Kidney tubule cell (primary cell): ENCODE measurements around the gene PPP2R3A.

ENCODE experiments used
- DNase-seq: peaks from one replicate; pipeline ENCODE4 v3.0.0-alpha.2; 2018; ENCODE audit warnings: low spot score

Gene PPP2R3A

GRCh38 chr3:136022529-136023263 is 57.2 kb downstream of the PPP2R3A start:
- no peak for DNase-seq

DNA sequence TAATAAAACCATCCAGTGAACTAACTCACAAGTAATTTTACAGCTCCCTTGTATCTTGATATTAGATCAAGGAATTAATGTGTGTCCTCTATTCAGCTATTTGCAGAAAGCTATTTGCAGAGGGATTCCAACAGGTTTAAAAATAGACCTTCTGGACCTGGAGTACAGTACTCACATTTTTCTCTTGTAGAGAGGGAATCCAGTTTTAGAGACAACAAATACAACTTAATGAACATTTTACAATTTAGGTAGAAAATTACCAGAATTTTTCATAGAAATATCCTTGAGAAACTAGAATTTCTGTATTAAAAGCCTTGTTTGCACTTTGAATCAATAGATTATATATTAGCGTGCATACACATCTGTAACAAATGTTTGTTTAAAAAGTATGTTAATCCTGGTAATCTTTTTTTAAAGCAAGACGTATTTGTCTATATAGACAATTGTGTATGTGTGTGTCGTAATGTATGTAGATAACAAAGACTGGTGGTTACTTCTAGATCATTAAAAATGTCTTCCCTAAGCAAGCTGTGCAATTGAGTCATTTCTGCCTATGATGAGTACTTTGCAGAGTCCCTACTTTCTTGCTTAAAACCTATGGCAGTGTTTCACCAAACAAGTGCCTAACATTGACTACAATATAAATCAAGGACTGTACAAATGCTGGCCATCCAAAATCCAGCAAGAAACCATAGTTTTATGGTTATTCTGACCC is 57.9 kb downstream of the PPP2R3A start:
- no peak for DNase-seq

- DNase-seq = no peak
These were observed 70.8 kb downstream of the PPP2R3A start for GRCh38 chr3:136036306-136036705.

- no peak for DNase-seq
These were observed 73.1 kb downstream of the PPP2R3A start for GRCh38 chr3:136038668-136039067.

DNA sequence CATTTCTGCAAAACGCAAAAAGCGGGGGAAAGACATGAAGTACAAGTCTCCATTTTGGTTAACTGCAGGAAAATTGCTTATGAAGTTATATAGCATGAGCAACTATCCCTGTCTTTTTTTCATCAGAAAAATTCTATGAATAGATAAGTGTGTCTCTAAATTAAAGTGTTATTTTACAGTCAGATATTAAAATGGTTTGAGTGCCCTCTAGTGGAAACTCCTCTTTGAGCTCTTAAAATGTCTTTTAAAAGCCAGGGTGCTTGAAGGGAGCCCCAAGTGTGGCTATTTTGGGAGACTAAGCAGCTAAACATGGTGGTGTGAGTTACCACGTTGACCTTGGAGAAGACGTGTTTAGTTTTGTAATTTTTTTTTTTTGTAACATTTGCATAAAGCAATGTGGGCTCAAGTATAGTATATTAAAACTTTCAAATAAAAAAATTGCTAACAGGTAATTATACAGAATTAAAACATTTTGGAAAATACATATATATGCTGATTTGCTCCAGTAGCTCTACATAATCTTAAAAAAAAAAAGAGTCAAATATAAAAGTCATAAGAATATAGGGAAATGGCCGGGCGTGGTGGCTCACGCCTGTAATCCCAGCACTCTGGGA is 77.2 kb downstream of the PPP2R3A start:
- DNase-seq = peak; percentile 65

DNA sequence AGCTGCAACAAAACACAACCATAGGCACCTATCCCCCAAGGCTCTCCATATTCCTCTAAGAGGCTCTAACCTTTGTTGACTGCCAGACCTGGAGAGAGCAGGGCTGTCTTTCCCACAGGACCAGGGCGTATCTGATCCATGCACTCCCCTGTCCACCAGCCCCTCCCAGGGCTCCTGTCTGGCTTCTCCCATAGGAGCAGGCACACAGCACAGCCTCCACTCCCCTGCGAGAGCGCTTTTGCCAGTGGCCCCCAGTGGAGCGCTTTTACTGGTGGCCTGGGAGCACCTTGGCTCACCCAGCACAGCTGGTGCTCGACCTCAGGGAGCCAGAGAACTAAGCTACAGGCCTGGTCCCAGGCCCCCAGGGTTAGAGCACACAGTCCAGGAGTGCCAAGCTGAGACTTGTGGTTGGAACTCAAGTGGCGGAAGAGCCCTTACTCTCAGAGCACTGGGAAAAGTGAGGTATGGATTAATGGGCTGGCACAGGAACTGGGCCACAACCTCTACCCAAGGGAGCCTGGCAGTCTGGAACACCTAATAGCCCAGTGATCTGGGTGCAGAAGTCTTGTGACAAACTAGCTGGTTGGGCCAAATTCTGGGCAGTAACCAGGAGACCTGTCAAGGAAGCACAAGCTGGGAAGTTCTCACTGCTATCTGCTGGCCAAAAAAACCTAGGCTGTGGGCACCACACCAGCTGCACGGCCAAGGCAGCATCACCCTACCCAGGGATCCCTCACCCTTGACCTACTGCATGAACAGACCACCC is 79.6 kb downstream of the PPP2R3A start:
- DNase-seq = no peak

DNA sequence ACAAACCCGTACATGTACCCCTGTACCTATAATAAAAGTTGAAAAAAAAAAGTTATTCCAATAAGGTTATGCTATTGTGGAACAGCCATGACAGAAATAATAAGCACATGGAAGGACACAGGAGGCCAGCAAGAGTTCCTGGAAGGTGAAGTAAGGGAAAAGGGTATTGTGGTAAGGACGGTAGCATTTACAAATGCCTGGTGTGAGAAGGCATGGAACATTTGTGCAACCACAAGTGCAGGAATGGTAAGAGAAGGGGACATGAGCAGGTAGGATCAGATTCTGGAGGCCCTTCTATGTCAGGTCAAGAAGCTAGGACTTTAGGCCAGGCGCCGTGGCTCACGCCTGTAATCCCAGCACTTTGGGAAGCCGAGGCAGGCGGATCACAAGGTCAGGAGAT is 82.5 kb downstream of the PPP2R3A start:
- DNase-seq = no peak

DNA sequence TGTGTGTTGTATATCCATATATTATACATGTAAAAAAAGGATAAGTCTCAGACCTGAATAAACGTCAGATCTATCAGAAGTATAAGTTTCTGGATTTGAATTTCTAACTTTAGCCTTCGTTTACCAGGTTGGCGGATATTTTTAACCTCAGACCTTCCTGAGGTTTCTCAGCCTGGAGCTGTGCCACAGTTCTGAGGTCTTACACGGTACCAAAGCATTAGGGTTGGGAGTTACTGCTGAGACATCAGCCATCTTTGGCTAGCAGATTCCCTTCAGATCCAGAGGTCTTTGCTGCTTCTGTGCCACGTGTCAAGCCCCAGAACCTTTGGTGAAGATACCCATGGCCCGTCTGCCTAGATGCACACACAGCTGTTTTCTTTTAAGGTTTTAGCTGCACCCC is 84.7 kb downstream of the PPP2R3A start:
- no peak for DNase-seq

GRCh38 chr3:136055491-136055890 is 90.0 kb downstream of the PPP2R3A start:
- DNase-seq = no peak

- DNase-seq = no peak
These were observed 101.7 kb downstream of the PPP2R3A start for GRCh38 chr3:136067211-136067610.

- peak; percentile 29 for DNase-seq
These were observed 103.2 kb downstream of the PPP2R3A start for GRCh38 chr3:136068708-136069107.

- DNase-seq = no peak
These were observed 104.4 kb downstream of the PPP2R3A start for GRCh38 chr3:136069933-136070332.

DNA sequence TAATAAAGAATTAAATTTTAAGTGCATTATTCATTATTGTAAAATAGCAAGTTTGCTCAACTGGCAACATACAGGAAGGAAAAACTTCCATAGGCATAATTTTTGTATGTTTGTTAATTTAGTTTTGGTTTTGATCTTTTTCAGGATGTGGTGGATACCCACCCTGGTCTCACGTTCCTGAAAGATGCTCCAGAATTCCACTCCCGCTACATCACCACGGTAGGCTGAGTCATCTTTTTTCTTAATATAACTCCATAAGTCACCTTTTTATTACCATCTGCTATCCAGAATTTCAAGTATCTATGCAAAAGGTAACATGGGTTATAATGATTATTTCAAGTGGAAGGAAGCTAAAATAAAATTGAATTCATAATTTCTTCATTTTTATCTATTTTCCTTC is 104.8 kb downstream of the PPP2R3A start:
- peak; percentile 87 for DNase-seq

DNA sequence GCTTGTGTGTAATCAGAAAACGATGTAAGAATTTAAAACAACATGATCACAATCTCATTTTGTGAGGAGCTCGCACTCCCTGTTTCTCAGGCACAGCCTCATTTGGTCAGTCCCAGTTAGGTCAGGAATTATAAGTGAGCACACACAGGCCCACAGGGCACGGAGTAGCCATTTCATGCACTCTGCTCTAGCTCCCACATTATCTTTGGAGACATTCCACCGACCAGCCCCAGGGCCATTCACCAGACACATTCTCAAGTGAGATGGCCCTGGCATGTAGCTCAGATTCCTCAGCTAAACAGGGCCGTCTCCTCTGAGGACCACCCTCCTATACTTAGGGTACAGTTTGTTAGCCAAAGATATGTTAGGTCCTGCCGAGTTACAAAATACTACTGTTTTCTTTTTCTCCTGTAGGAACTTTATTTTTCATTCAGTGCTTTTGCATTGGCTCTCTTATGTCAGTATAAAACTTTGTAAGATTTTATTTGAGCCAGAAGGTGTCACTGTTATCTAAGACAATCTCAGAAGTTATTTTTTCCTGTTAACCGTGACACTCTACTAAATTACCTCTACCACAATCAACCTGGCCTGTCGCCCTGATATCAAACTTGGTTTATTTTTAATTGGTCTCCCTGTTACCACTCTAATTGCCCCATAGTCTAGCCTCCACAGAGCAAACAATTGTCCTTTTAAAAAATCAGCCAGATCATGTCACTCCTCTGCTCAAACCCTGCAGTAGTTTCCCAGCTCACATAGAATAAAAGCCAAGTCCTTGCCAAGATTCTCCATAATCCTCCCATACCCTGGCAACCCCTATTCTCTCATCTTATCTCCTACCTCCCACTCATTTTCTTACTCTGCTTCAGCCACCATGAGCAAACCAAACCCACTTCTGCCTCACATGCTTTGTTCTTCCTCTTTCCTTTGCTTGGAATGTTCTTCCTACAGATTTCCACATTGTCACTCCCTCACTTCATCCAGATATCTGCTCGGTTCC is 105.7 kb downstream of the PPP2R3A start:
- DNase-seq = peak; percentile 28

- peak; percentile 53 for DNase-seq
These were observed 109.1 kb downstream of the PPP2R3A start for GRCh38 chr3:136074546-136075170.

DNA sequence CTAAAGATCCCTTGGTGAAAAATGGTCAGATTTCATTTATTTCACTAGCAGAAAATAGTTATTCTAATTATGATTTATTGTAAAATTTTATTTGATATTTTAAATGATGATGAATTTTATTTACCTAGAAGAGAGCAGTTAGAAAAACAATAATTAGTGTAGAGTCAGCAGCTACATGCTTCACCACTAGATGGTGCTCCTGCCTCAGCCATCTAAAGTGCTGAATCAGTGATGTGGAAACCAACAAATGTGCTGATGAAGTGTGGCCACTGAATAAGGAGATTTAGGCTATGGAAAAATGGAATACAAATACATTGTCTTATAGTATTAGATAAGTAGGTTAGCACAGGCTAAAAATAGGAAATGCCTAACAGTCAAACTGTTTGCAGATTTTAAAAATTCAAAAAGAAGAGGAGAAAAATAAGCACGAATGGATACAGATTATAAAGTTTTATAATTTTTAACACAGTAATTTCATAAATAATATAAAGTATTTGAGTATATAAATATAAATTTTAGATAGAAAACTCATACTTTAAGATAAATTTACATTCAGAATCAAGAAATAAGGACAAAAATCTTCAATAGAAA is 109.8 kb downstream of the PPP2R3A start:
- peak; percentile 72 for DNase-seq

DNA sequence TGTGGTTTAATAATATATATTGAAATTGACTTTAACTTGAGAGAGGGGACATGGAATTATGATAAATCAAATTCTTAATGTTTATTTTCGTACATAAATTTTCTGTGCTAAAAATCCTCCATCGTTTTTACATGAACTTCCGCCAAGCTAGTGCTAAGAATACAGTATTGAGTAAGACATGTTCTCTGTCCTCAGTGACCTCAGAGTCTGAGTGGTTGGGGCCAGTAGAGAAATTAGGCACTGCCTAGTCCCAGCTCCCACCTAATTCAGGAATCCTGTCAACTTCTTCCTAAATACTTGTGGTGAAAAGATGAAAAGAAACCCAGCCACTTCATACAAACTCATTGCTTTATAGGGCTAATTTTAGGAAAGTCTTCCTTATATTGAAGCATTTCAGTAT is 110.3 kb downstream of the PPP2R3A start:
- DNase-seq = no peak

GRCh38 chr3:136078421-136079364 is 113.2 kb downstream of the PPP2R3A start:
- DNase-seq = peak; percentile 8
